ENCODE data around the gene IQCE. TPM values are rescaled to one million over a fixed set of nuclear protein-coding genes. Genes with fewer than 3 reads are reported as not detected.

The IQCE gene
- polyA plus RNA-seq, 5 donors = 16.8 to 21.0 (median 17.0) TPM

GRCh38 chr7:2662273-2663120 is 103.7 kb downstream of the IQCE start:
- no peak for DNase-seq

GRCh38 chr7:2663121-2663886 is 104.5 kb downstream of the IQCE start:
- peak in 1 of 2 donors; percentile 51 for DNase-seq

GRCh38 chr7:2663960-2664359 is 105.2 kb downstream of the IQCE start:
- DNase-seq = no peak

Other genes starting within 250 kb of the IQCE start
- gene SNX8, start 244.5 kb upstream of the IQCE start, polyA plus RNA-seq (ENCODE audit: insufficient read depth in 1 of 5, insufficient read length in 5 of 5, low replicate concordance in 1 of 5) = 10 to 100 TPM; 22.2 to 33.7 (median 24.6) TPM
- gene EIF3B, start 204.2 kb upstream of the IQCE start, polyA plus RNA-seq (ENCODE audit: insufficient read depth in 1 of 5, insufficient read length in 5 of 5, low replicate concordance in 1 of 5) = 100 to 1,000 TPM; 132 to 155 (median 144) TPM
- 10 to 100 TPM in 4 of 5 donors, 1 to 10 TPM in 1; 9.9 to 22.2 (median 13.7) TPM for gene CHST12, start 155.4 kb upstream of the IQCE start, polyA plus RNA-seq (ENCODE audit: insufficient read depth in 1 of 5, insufficient read length in 5 of 5, low replicate concordance in 1 of 5)
- gene GRIFIN, start 82.6 kb upstream of the IQCE start, polyA plus RNA-seq (ENCODE audit: insufficient read depth in 1 of 5, insufficient read length in 5 of 5, low replicate concordance in 1 of 5) = under 1 TPM in 1 of 5 donors, not detected in 4; 0.37 TPM
- 10 to 100 TPM in 1 of 5 donors, 1 to 10 TPM in 4; 6.2 to 13.6 (median 9.3) TPM for gene LFNG, start 39.2 kb upstream of the IQCE start, polyA plus RNA-seq (ENCODE audit: insufficient read depth in 1 of 5, insufficient read length in 5 of 5, low replicate concordance in 1 of 5)
- 10 to 100 TPM; 22.8 to 44.9 (median 29.2) TPM for gene BRAT1, start 3.5 kb upstream of the IQCE start, polyA plus RNA-seq (ENCODE audit: insufficient read depth in 1 of 5, insufficient read length in 5 of 5, low replicate concordance in 1 of 5)
- gene TTYH3, start 73.0 kb downstream of the IQCE start, polyA plus RNA-seq (ENCODE audit: insufficient read depth in 1 of 5, insufficient read length in 5 of 5, low replicate concordance in 1 of 5) = 100 to 1,000 TPM in 3 of 5 donors, 10 to 100 TPM in 2; 76.5 to 169 (median 109) TPM
- gene AMZ1, start 129.2 kb downstream of the IQCE start, polyA plus RNA-seq (ENCODE audit: insufficient read depth in 1 of 5, insufficient read length in 5 of 5, low replicate concordance in 1 of 5) = under 1 TPM; 0.28 to 0.64 (median 0.38) TPM